ENCODE data around the gene CYP1A2. TPM values are rescaled to one million over a fixed set of nuclear protein-coding genes. Genes with fewer than 3 reads are reported as not detected.

The CYP1A2 gene
- total and polyA plus RNA-seq, 9 of the 15 experiments (the other 6 are each of a cell fraction or from before 2014, with no cell fraction given), result not detected

- TF ChIP-seq GTF2A2 (tag; IDR thresholded peaks at IDR 0.05) (no peak), MYBL2 (IDR thresholded peaks at IDR 0.05; ENCODE audit: low read depth) (no peak), MYBL2 (CRISPR knock-in tag; IDR thresholded peaks at IDR 0.05; ENCODE audit: borderline replicate concordance) (no peak), ZBTB12 (CRISPR knock-in tag; IDR thresholded peaks at IDR 0.05) (no peak), ZNF592 (IDR thresholded peaks at IDR 0.05) (no peak), PTTG1 (tag; IDR thresholded peaks at IDR 0.05; ENCODE audit: low read depth) (no peak), PHB (CRISPR knock-in tag; IDR thresholded peaks at IDR 0.05) (no peak), ZNF695 (CRISPR knock-in tag; IDR thresholded peaks at IDR 0.05) (no peak), FOSL1 (tag; conservative IDR thresholded peaks at IDR 0.05) (no peak), ZNF395 (CRISPR knock-in tag; IDR thresholded peaks at IDR 0.05) (no peak), MYC (IDR thresholded peaks at IDR 0.05; ENCODE audit: low read depth, low read length) (peak; percentile 45), MYC (CRISPR knock-in tag; IDR thresholded peaks at IDR 0.05; ENCODE audit: borderline replicate concordance, low read depth) (no peak), GATAD2A (IDR thresholded peaks at IDR 0.05) (no peak), ZNF445 (CRISPR knock-in tag; IDR thresholded peaks at IDR 0.05; ENCODE audit: low read depth) (no peak), ZC3H11A (IDR thresholded peaks at IDR 0.05; ENCODE audit: low read depth, low read length) (no peak), NFE2L1 (tag; IDR thresholded peaks at IDR 0.05; ENCODE audit: borderline replicate concordance, low read depth) (no peak), EHMT2 (IDR thresholded peaks at IDR 0.05) (no peak)
- TF ChIP-seq, protein P1, sequence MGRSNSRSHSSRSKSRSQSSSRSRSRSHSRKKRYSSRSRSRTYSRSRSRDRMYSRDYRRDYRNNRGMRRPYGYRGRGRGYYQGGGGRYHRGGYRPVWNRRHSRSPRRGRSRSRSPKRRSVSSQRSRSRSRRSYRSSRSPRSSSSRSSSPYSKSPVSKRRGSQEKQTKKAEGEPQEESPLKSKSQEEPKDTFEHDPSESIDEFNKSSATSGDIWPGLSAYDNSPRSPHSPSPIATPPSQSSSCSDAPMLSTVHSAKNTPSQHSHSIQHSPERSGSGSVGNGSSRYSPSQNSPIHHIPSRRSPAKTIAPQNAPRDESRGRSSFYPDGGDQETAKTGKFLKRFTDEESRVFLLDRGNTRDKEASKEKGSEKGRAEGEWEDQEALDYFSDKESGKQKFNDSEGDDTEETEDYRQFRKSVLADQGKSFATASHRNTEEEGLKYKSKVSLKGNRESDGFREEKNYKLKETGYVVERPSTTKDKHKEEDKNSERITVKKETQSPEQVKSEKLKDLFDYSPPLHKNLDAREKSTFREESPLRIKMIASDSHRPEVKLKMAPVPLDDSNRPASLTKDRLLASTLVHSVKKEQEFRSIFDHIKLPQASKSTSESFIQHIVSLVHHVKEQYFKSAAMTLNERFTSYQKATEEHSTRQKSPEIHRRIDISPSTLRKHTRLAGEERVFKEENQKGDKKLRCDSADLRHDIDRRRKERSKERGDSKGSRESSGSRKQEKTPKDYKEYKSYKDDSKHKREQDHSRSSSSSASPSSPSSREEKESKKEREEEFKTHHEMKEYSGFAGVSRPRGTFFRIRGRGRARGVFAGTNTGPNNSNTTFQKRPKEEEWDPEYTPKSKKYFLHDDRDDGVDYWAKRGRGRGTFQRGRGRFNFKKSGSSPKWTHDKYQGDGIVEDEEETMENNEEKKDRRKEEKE (IDR thresholded peaks at IDR 0.05; ENCODE audit: borderline replicate concordance in 1 of 2, control insufficient read depth in 1 of 2, low read depth in 2 of 2, low read length in 1 of 2), result no peak
These were observed 33.0 kb downstream of the CYP1A2 start, which contains the start of gene CSK (continued) for GRCh38 chr15:74781431-74782258.

All from K562 (cell line).